Panc1 (cell line): ENCODE data around the gene GPR37L1. TPM values are rescaled to one million over a fixed set of nuclear protein-coding genes. Genes with fewer than 3 reads are reported as not detected.

ENCODE experiments used
- ATAC-seq: fragments of 200-7000 bp; cut with Tn5 transposase; 2 replicates; pipeline ENCODE4 v1.9.1; 2020; ENCODE audit warnings: mild to moderate bottlenecking, moderate library complexity
- BruUV-seq: library from RNA; stranded (reverse); fragments of 400-500 nt; replicated peaks from 2 replicates; lab custom pipeline; 2021; lab: Mats Ljungman, UMichigan
- CTCF ChIA-PET: fragments of 300-600 bp; sonication (Branson Sonifier 250); formaldehyde crosslinking; loops from one replicate; lab custom pipeline; 2022; ENCODE audit warnings: antibody characterized with exemption; lab: Charles Lee
- POLR2A ChIA-PET: fragments of 300-600 bp; sonication (Branson Sonifier 250); formaldehyde crosslinking; loops from one replicate; lab custom pipeline; 2022; ENCODE audit warnings: antibody characterized with exemption; lab: Charles Lee
- DNase-seq: peaks from one replicate; pipeline ENCODE4 v3.0.0-alpha.2; 2010; ENCODE audit warnings: low read depth, low spot score
- H3K27ac ChIP-seq: 2 replicates; pipeline ENCODE4 v1.5.1; 2011; ENCODE audit warnings: mild to moderate bottlenecking, low read length, inconsistent platforms
- H3K27me3 ChIP-seq: fragments of 200-500 bp; sonication (Bioruptor generic); 2 replicates; pipeline ENCODE4 v1.6.0; 2014; ENCODE audit warnings: low read length, inconsistent platforms; ENCODE audit not compliant: control insufficient read depth, insufficient read depth
- H3K36me3 ChIP-seq: fragments of 200-500 bp; sonication (Bioruptor generic); 2 replicates; pipeline ENCODE4 v1.5.1; 2014; ENCODE audit warnings: inconsistent platforms, mild to moderate bottlenecking, low read length, moderate library complexity; ENCODE audit not compliant: control insufficient read depth, insufficient read depth
- H3K4me1 ChIP-seq: 2 replicates; pipeline ENCODE4 v1.5.1; 2011; ENCODE audit warnings: inconsistent platforms, mild to moderate bottlenecking, low read length, moderate library complexity; ENCODE audit not compliant: control insufficient read depth, insufficient read depth
- H3K4me3 ChIP-seq, 2 experiments: 2 replicates each; pipeline ENCODE4 v1.5.1; 2011 to 2012; ENCODE audit warnings: low read depth in 2 of 2, low read length in 2 of 2, mild to moderate bottlenecking in 2 of 2, inconsistent platforms in 1 of 2, moderate library complexity in 1 of 2
- H3K9me3 ChIP-seq: fragments of 200-500 bp; sonication (Bioruptor generic); 2 replicates; pipeline ENCODE4 v1.5.1; 2014; ENCODE audit warnings: low read depth, mild to moderate bottlenecking, inconsistent platforms, low read length, moderate library complexity; ENCODE audit not compliant: control insufficient read depth, insufficient read depth
- POLR2AphosphoS5 ChIP-seq: IDR thresholded peaks from 2 replicates; pipeline ENCODE4 v1.6.1; 2012; ENCODE audit warnings: mild to moderate bottlenecking, low read depth, low read length, moderate library complexity
- SIN3A ChIP-seq: IDR thresholded peaks from 2 replicates; pipeline ENCODE4 v1.6.1; 2012; ENCODE audit warnings: low read depth, mild to moderate bottlenecking, low read length, moderate library complexity, borderline replicate concordance; ENCODE audit not compliant: insufficient read depth
- TCF7L2 ChIP-seq: IDR thresholded peaks from 2 replicates; pipeline ENCODE4 v1.6.1; 2011; ENCODE audit warnings: mild to moderate bottlenecking, low read depth, low read length, inconsistent platforms
- in situ Hi-C: cut with HindIII; loops from 2 replicates; pipeline ENCODE4 v1.10.0; 2016; ENCODE audit warnings: low sequenced_read_pairs, low pct_unique_long_range_greater_than_20kb
- intact Hi-C: fragments of 100-400 bp; cut with micrococcal nuclease; formaldehyde crosslinking; loops from one replicate; pipeline ENCODE4 v1.10.0; 2022; ENCODE audit not compliant: unreplicated experiment
- total RNA-seq: library from RNA; stranded (reverse); gene quantifications from one replicate; pipeline ENCODE4 v1.2.1, GENCODE V29; 2021; ENCODE audit not compliant: unreplicated experiment
- TF ChIP-seq, protein P1 (sequence below), 2 experiments: IDR thresholded peaks; 2 replicates each; pipeline ENCODE4 v1.6.1; 2011 to 2012; ENCODE audit warnings: low read depth in 2 of 2, control low read depth in 1 of 2, low read length in 1 of 2, mild to moderate bottlenecking in 1 of 2, moderate library complexity in 1 of 2; ENCODE audit not compliant: insufficient read depth in 1 of 2
- TF ChIP-seq, protein P2 (sequence below): fragments of 450-650 bp; IDR thresholded peaks from 2 replicates; pipeline ENCODE4 v1.5.1; 2017; ENCODE audit warnings: mild to moderate bottlenecking

The GPR37L1 gene
- total RNA-seq, 1 experiment from 2014 or later, result 0.44 TPM

- Histone ChIP-seq H3K4me1 (no peaks in the 10 kb centered on the region), H3K27me3 (no peaks in the 10 kb centered on the region), H3K36me3 (no peaks in the 10 kb centered on the region), H3K4me3 (no peak overlapping the region), H3K9me3 (no peaks in the 10 kb centered on the region), H3K27ac (no peak overlapping the region)
- BruUV-seq, result no TSS peak
- ChIA-PET CTCF (no interaction called here), POLR2A (no interaction called here)
- DNase-seq (no peak), ATAC-seq (no peak)
- TF ChIP-seq SIN3A, result no peak
- TF ChIP-seq, protein P1, sequence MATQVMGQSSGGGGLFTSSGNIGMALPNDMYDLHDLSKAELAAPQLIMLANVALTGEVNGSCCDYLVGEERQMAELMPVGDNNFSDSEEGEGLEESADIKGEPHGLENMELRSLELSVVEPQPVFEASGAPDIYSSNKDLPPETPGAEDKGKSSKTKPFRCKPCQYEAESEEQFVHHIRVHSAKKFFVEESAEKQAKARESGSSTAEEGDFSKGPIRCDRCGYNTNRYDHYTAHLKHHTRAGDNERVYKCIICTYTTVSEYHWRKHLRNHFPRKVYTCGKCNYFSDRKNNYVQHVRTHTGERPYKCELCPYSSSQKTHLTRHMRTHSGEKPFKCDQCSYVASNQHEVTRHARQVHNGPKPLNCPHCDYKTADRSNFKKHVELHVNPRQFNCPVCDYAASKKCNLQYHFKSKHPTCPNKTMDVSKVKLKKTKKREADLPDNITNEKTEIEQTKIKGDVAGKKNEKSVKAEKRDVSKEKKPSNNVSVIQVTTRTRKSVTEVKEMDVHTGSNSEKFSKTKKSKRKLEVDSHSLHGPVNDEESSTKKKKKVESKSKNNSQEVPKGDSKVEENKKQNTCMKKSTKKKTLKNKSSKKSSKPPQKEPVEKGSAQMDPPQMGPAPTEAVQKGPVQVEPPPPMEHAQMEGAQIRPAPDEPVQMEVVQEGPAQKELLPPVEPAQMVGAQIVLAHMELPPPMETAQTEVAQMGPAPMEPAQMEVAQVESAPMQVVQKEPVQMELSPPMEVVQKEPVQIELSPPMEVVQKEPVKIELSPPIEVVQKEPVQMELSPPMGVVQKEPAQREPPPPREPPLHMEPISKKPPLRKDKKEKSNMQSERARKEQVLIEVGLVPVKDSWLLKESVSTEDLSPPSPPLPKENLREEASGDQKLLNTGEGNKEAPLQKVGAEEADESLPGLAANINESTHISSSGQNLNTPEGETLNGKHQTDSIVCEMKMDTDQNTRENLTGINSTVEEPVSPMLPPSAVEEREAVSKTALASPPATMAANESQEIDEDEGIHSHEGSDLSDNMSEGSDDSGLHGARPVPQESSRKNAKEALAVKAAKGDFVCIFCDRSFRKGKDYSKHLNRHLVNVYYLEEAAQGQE (IDR thresholded peaks at IDR 0.05; ENCODE audit: insufficient read depth in 1 of 2, low read depth in 2 of 2, low read length in 1 of 2), result no peak
- no peak for TF ChIP-seq POLR2AphosphoS5
- TF ChIP-seq, protein P2, sequence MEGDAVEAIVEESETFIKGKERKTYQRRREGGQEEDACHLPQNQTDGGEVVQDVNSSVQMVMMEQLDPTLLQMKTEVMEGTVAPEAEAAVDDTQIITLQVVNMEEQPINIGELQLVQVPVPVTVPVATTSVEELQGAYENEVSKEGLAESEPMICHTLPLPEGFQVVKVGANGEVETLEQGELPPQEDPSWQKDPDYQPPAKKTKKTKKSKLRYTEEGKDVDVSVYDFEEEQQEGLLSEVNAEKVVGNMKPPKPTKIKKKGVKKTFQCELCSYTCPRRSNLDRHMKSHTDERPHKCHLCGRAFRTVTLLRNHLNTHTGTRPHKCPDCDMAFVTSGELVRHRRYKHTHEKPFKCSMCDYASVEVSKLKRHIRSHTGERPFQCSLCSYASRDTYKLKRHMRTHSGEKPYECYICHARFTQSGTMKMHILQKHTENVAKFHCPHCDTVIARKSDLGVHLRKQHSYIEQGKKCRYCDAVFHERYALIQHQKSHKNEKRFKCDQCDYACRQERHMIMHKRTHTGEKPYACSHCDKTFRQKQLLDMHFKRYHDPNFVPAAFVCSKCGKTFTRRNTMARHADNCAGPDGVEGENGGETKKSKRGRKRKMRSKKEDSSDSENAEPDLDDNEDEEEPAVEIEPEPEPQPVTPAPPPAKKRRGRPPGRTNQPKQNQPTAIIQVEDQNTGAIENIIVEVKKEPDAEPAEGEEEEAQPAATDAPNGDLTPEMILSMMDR, result no peak
- no peak for TF ChIP-seq TCF7L2
- in situ Hi-C loops (no loop called here), intact Hi-C loops (no loop called here)
These were observed 41.7 kb downstream of the GPR37L1 start for GRCh38 chr1:202164271-202165037.

GRCh38 chr1:202165267-202165941, 42.7 kb downstream of the GPR37L1 start:
- no peaks in the 10 kb centered on the region for H3K4me1 ChIP-seq
- ATAC-seq, result no peak
- no peak for TF ChIP-seq POLR2AphosphoS5
- TF ChIP-seq TCF7L2, result no peak
- TF ChIP-seq, protein P2, result no peak
- TF ChIP-seq, protein P1 (IDR thresholded peaks at IDR 0.05; ENCODE audit: insufficient read depth in 1 of 2, low read depth in 2 of 2, low read length in 1 of 2), result no peak
- no peak for TF ChIP-seq SIN3A

More at GRCh38 chr1:202165267-202165941, 42.7 kb downstream of the GPR37L1 start:
- Histone ChIP-seq H3K27me3 (no peaks in the 10 kb centered on the region), H3K36me3 (no peaks in the 10 kb centered on the region), H3K4me3 (no peak overlapping the region), H3K27ac (no peak overlapping the region), H3K9me3 (no peaks in the 10 kb centered on the region)
- DNase-seq, result no peak
- intact Hi-C loops, result no loop called here
- no TSS peak for BruUV-seq
- CTCF ChIA-PET, result no interaction called here
- in situ Hi-C loops, result no loop called here
- POLR2A ChIA-PET, result no interaction called here
